MM.1S (cell line): ENCODE data around the gene PLA2R1.

Experiments used
- CTCF ChIP-seq: fragments of 300-600 bp; sonication (generic); IDR thresholded peaks from 2 replicates; pipeline ENCODE4 v1.5.1; 2016; ENCODE audit warnings: antibody characterized with exemption, low read length, mixed read lengths
- EZH2phosphoT487 ChIP-seq: fragments of 300-600 bp; sonication (generic); IDR thresholded peaks from 2 replicates; pipeline ENCODE4 v1.6.1; 2018; ENCODE audit warnings: antibody characterized with exemption, low read length

- TF ChIP-seq EZH2phosphoT487, result no peak
- no peak for TF ChIP-seq CTCF
Measured at GRCh38 chr2:159898441-159898840, 164.0 kb downstream of the PLA2R1 start.
